Liver (tissue), 9 donors: ENCODE results near the gene NCLN. TPM values are rescaled to one million over a fixed set of nuclear protein-coding genes. Genes with fewer than 3 reads are reported as not detected.
"Not testable (repeated sequence)": the region's sequence is repeated elsewhere in the genome, so short reads cannot be mapped to it uniquely, and the experiment has no call there.

Experiments
- DNase-seq: peaks from one replicate; pipeline ENCODE4 v3.0.0-alpha.2; 2017; ENCODE audit warnings: low spot score
- H3K27ac ChIP-seq, 2 donors: one replicate each; pipeline ENCODE4 v1.7.0; 2013; ENCODE audit warnings: inconsistent platforms in 2 of 2, low read length in 2 of 2, control low read depth in 1 of 2, low read depth in 1 of 2, mild to moderate bottlenecking in 1 of 2
- H3K27me3 ChIP-seq, 4 donors: one replicate each; pipeline versions ENCODE4 v1.6.1 to v1.7.0; 2013; ENCODE audit warnings: low read length in 3 of 4, inconsistent platforms in 1 of 4, mild to moderate bottlenecking in 1 of 4, moderate library complexity in 1 of 4; ENCODE audit not compliant: control insufficient read depth in 4 of 4, insufficient read depth in 4 of 4
- H3K36me3 ChIP-seq, 4 donors: one replicate each; pipeline versions ENCODE4 v1.6.1 to v1.7.0; 2013; ENCODE audit warnings: low read length in 3 of 4, mild to moderate bottlenecking in 3 of 4, low read depth in 1 of 4, moderate library complexity in 1 of 4; ENCODE audit not compliant: control insufficient read depth in 4 of 4, insufficient read depth in 3 of 4
- H3K4me1 ChIP-seq, 4 donors: one replicate each; pipeline versions ENCODE4 v1.6.1 to v1.7.0; 2013; ENCODE audit warnings: low read length in 3 of 4, mild to moderate bottlenecking in 3 of 4, moderate library complexity in 1 of 4; ENCODE audit not compliant: control insufficient read depth in 4 of 4, insufficient read depth in 4 of 4
- H3K4me3 ChIP-seq, 3 donors: one replicate each; pipeline versions ENCODE4 v1.6.1 to v1.7.0; 2013; ENCODE audit warnings: low read length in 3 of 3, control low read depth in 1 of 3, low read depth in 1 of 3, mild to moderate bottlenecking in 1 of 3
- H3K9ac ChIP-seq, 2 donors: one replicate each; pipeline ENCODE4 v1.7.0; 2013; ENCODE audit warnings: low read length in 2 of 2, mild to moderate bottlenecking in 2 of 2, moderate library complexity in 2 of 2, control low read depth in 1 of 2, low read depth in 1 of 2
- H3K9me3 ChIP-seq, 4 donors: one replicate each; pipeline versions ENCODE4 v1.6.1 to v1.7.0; 2013; ENCODE audit warnings: low read length in 3 of 4; ENCODE audit not compliant: control insufficient read depth in 4 of 4
- ATF3 ChIP-seq: IDR thresholded peaks from 2 replicates; pipeline ENCODE4 v1.6.1; 2016; ENCODE audit warnings: antibody characterized with exemption
- EGR1 ChIP-seq, 2 donors: IDR thresholded peaks; 2 replicates each; pipeline ENCODE4 v1.6.1; 2016 to 2018; ENCODE audit warnings: antibody characterized with exemption in 2 of 2, low read depth in 2 of 2
- GABPA ChIP-seq, 2 donors: IDR thresholded peaks in 1 of 2; conservative IDR thresholded peaks in 1 of 2; 2 replicates each; pipeline ENCODE4 v1.6.1; 2016; ENCODE audit warnings: antibody characterized with exemption in 2 of 2, mild to moderate bottlenecking in 1 of 2, moderate library complexity in 1 of 2
- HNF4A ChIP-seq, 2 donors: conservative IDR thresholded peaks; 2 replicates each; pipeline ENCODE4 v1.6.1; 2016; ENCODE audit warnings: antibody characterized with exemption in 2 of 2, mild to moderate bottlenecking in 2 of 2
- RAD21 ChIP-seq, 2 donors: IDR thresholded peaks; 2 replicates each; pipeline ENCODE4 v1.6.1; 2016; ENCODE audit warnings: antibody characterized with exemption in 2 of 2, mild to moderate bottlenecking in 2 of 2
- REST ChIP-seq: IDR thresholded peaks from 2 replicates; pipeline ENCODE4 v1.6.1; 2016; ENCODE audit warnings: antibody characterized with exemption, mild to moderate bottlenecking
- RXRA ChIP-seq, 2 donors: IDR thresholded peaks; 2 replicates each; pipeline ENCODE4 v1.6.1; 2017 to 2018; ENCODE audit warnings: antibody characterized with exemption in 2 of 2, mild to moderate bottlenecking in 1 of 2
- SP1 ChIP-seq: IDR thresholded peaks from 2 replicates; pipeline ENCODE4 v1.6.1; 2018; ENCODE audit warnings: antibody characterized with exemption, mild to moderate bottlenecking
- WGBS: extraction: QIAGEN DNeasy Blood & Tissue Kit; methylation state at CpG from one replicate; pipeline ENCODE4 v1.1.7; 2013; 5-methylcytosine and 5-hydroxymethylcytosine counted together
- polyA plus RNA-seq, 2 donors: library from polyadenylated mRNA; stranded (reverse) in 1 of 2; unstranded in 1 of 2; fragments of 200-250 nt in 1 of 2; fragments of >200 nt in 1 of 2; fragmentation: Nextera tagmentation in 1 of 2; extraction: Ambion mirVana in 1 of 2; gene quantifications; one replicate each; pipeline versions ENCODE4 v1.2.1 to v1.2.3, GENCODE V29; 2013 to 2015
- total RNA-seq, 2 donors: library from RNA; depleted of rRNA; stranded (reverse); fragments of >200 nt; gene quantifications; one replicate each; pipeline ENCODE4 v1.2.3, GENCODE V29; 2014
- TF ChIP-seq, protein P1 (sequence below): fragments of 150-350 bp; IDR thresholded peaks from 2 replicates; pipeline ENCODE4 v1.5.1; 2017; ENCODE audit warnings: improper control_type of control experiment, low read depth, low read length; ENCODE audit not compliant: missing input control
- donor health status: healthy.
- donor health status: healthy.
- donor health status: healthy.
- donor health status: healthy.
- donor health status: healthy.

Gene NCLN
- total and polyA plus RNA-seq, 4 donors, result 29.5 to 50.8 (median 38.4) TPM

DNA sequence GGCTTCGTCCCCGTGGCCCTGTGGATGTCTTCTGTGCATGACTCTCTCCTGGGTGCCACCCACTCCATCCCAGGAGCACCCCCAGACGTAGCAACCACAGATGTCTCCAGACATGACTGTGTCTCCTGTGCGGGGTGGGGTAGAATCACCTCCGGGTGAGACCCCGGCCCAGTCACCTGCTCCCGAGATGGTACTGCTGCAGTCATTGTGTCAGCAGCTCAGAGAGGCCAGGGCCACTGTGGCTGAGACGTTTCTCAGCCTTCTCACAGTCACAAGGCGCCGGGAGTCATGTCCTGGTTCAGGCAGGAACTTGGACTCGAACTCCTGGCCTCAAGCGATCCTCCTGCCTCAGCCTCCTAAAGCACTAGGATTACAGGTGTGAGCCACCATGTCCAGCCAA is 16.6 kb downstream of the NCLN start (continued):
- TF ChIP-seq, protein P1, sequence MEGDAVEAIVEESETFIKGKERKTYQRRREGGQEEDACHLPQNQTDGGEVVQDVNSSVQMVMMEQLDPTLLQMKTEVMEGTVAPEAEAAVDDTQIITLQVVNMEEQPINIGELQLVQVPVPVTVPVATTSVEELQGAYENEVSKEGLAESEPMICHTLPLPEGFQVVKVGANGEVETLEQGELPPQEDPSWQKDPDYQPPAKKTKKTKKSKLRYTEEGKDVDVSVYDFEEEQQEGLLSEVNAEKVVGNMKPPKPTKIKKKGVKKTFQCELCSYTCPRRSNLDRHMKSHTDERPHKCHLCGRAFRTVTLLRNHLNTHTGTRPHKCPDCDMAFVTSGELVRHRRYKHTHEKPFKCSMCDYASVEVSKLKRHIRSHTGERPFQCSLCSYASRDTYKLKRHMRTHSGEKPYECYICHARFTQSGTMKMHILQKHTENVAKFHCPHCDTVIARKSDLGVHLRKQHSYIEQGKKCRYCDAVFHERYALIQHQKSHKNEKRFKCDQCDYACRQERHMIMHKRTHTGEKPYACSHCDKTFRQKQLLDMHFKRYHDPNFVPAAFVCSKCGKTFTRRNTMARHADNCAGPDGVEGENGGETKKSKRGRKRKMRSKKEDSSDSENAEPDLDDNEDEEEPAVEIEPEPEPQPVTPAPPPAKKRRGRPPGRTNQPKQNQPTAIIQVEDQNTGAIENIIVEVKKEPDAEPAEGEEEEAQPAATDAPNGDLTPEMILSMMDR, result no peak
- TF ChIP-seq RAD21 (IDR thresholded peaks at IDR 0.05), result no peak
- no peak for TF ChIP-seq ATF3
- no peak for TF ChIP-seq GABPA (IDR thresholded peaks at IDR 0.05 in 1 of 2, conservative IDR thresholded peaks at IDR 0.05 in 1 of 2)
- TF ChIP-seq HNF4A (conservative IDR thresholded peaks at IDR 0.05), result no peak
- no peak for TF ChIP-seq RXRA (IDR thresholded peaks at IDR 0.05)

DNA sequence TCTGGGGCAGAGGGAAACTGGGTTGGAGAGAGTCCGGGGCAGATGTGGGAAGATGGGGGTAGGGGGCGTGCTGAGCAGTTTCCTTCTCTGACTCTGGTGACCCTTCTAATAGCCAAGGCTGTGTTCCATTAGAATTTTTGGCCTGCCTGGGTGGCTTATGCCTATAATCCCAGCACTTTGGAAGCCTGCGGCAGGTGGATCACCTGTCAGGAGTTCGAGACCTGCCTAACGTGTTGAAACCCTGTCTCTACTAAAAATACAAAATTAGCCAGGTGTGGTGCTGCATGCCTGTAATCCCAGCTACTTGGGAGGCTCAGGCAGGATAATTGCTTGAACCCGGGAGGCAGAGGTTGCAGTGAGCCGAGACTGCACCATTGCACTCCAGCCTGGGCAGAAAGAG is 17.2 kb downstream of the NCLN start:
- not testable (repeated sequence) for H3K4me3 ChIP-seq, H3K27me3 ChIP-seq, DNase-seq, H3K4me1 ChIP-seq, H3K27ac ChIP-seq, H3K9me3 ChIP-seq, H3K9ac ChIP-seq
- 96% methylated on average over 7 of the region's 7 CpGs for WGBS
- peaks cover 0 to 40% (median 13%) of the 10 kb centered on the region in 4 donors for H3K36me3 ChIP-seq

- 97% methylated on average over 43 of the region's 43 CpGs for WGBS
- Histone ChIP-seq H3K4me1 (no peaks in the 10 kb centered on the region), H3K27ac (no peak overlapping the region), H3K27me3 (no peaks in the 10 kb centered on the region), H3K4me3 (no peak overlapping the region), H3K9ac (no peak overlapping the region), H3K9me3 (no peaks in the 10 kb centered on the region), H3K36me3 (peaks cover 0 to 38% (median 14%) of the 10 kb centered on the region in 4 donors)
- no peak for DNase-seq
- TF ChIP-seq REST, result no peak
- no peak for TF ChIP-seq EGR1 (IDR thresholded peaks at IDR 0.05; ENCODE audit: low read depth in 2 of 2)
- TF ChIP-seq HNF4A (conservative IDR thresholded peaks at IDR 0.05), result no peak
- TF ChIP-seq SP1, result no peak
Measured at GRCh38 chr19:3203805-3204645, 18.3 kb downstream of the NCLN start.
